NCI-H510A (cell line): ENCODE data around the gene CHID1.

Experiments used
- DNase-seq: peaks from one replicate; lab custom pipeline; 2025; lab: John Stamatoyannopoulos, UW

Gene CHID1

DNA sequence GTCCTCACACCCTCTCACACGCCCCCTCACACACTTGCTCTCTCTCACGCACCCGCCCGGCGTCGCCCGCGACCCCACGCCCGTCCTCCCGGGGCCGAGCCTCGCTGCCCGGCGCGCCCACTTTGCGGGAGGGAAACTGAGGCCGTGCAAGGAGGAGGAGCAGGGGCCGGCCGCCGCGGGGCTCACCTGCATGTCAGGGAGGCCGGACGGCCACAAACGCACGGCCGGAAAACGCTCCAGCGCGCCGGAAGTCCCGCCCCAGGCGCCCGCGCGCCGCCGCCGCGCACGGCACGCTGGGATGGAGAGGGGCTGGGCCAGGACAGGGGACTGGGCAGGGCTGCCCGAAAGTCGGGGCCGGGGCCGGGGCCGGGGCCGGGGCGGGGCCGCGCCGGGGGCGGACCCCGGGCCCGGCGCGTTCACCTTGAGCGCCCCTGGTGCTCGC, at the start of gene CHID1:
TSS of gene CHID1 (minus strand) at position 222 of the 442 bp plus-strand sequence. CDS start 5,994 bp downstream, outside the sequence.
- DNase-seq = peak; percentile 56

DNA sequence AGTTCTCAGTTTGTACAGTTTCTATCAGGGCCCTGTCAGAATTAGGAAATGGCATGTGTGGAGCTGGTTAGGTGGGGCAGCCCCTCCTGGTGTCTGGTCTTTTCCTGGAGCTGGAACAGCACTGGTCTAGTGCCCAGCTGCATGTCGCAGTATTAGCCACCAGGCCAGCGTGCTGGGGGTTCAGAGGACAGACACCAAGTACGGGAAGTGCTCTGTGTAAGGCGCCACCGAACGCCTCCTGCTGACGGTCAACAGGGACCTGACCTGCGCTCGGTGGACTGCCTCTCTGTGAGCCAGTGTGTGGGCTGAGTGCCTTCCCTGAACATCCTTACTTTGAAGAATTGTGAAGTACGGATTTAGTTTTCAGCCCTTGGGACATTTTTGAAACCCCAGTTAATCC, 49.0 kb upstream of the CHID1 start:
- DNase-seq = no peak

DNA sequence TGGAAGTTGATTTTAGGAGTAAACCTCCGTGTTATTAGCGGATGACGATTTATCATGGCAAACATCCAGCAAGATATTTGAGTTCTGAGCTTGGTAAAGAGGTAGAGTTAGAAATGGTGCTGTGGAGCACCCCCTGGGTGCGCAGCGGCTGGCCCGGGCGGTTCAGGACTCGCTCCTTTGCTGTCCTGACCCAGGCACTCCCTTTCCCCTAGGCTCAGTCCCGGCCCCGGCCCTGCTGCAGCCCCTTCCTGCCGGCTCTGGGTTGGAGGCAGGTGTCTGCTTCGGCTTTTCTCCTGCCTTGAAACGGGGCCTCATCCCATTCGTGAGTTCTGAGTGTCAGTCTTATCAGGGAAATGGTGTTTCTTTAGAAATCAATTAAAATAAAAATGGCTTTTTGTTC, 48.4 kb upstream of the CHID1 start:
- DNase-seq = no peak

DNA sequence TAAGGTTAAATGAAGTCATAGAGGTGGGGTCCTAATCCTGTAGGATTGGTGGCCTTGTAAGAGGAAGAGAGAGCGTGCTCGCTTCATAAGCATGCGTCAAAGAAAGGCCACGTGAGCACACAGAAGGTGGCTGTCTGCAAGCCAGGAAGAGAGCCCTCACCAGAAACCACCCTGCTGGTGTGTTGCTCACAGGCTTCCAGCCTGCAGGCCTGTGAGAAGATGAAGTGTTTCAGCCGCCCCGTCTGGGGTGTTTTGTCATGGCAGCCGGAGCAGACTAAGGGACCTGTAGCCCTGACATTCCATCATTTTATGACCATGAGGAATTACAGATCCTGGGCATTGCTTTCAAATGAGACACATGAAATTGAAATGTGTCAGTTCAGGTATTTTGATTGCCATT, 47.5 kb upstream of the CHID1 start:
- no peak for DNase-seq

DNA sequence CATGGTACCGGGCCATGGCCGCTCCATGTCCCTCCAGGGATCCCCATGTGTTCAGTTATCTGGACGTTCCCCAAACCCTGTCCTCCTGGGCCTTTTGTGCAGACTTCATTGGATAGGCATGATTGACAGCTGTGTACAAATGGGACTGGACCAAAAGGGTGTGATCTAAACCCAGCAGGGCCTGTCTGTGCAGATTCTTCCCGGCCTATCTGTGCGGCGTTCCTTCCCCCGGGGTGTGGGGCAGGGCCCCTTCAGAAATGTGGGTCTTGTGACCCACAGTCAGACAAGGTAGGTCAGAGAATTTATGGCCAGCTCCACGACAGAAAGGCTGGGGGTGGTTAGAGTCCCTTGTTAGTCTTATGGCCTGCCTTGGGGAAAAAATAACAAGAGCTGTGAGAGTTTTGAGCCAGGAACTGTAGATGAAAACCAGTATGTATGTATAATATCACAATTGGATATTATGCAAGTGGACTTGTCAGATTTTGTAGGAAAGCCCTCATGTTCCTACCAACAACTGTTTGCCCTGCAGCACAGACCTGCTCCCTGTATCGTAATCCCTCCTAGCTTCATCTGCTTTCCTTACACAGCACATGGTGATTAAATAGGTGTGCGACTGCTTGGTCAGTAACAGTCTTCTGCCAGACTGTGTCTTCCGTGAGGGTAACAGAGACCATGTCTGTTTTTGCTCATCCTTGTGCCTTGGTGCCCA, 46.8 kb upstream of the CHID1 start:
- DNase-seq = no peak

DNA sequence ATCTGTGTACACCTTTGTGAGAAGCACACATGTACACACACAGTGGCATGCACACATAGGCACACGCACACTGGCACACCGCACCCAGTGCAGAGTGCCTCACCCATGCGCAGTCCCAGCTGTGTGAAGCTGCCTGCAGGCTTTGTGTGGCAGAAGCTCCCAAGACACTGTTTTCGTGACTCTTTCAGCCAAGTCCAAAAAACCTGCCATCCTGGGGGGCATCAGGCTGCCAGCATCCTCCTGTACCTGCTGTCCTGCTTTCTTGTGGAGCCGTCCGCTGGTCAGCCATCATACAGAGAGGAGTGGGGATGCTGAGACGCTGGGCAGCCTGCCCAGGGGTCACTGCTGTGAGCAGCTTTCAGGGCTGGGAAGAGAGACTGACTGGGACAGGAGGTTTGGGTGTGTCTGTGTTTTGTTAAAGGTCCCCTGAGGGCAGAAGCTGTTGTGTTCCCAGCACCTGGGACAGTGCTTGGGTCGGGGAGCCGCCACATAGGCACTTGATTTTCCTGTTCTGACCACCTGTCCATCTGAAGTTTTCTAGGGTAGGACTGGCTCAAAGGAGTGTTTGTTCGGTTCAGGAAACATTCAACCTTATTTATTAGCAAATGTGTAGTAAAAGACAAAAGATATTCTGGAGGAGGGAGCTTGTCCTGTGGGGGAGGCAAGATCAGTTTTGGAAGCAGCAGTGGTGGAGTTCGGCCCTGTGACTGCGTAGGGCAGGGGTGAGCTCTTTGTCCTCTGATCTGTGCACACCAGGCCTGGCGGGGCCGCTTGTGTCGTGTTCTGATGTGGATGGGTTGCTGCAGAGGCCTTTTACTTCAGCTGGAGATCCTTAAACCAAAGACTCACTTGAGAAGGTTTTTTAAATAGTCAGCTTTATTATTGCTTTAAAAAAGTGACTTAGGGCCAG, 44.8 kb upstream of the CHID1 start:
- no peak for DNase-seq

DNA sequence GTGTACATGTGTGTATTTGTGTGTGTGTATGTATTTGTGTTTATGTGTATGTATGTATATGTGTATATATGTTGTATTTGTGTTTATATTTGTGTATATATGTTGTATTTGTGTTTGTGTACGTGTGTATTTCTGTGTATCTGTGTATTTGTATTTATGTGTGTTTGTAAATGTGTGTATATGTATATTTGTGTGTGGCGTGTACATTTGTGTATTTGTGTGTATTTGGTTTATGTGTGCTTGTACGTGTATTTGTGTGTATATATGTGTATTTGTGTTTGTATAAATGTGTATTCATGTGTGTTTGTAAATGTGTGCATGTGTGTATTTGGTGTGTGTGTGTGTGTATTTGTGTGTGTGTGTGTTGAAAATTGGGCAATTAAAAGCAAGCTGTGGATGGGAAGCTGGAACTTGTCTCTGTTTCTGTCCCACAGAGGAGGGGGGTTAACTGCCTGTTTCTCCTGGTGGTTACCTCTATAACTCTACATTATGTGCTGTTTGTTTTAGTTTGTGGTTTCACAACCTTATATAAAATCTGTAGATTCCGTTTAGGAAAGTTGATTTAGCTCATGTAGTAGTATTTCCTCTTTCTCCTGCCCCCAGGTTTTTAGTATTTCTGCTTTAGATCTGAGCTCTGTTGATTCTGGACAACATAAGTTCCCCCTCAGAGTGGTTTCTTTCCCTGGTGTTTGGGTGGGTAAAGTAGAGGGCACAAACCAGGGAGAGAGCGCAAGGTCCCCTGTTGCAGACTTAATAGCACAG, 44.0 kb upstream of the CHID1 start:
- no peak for DNase-seq

DNA sequence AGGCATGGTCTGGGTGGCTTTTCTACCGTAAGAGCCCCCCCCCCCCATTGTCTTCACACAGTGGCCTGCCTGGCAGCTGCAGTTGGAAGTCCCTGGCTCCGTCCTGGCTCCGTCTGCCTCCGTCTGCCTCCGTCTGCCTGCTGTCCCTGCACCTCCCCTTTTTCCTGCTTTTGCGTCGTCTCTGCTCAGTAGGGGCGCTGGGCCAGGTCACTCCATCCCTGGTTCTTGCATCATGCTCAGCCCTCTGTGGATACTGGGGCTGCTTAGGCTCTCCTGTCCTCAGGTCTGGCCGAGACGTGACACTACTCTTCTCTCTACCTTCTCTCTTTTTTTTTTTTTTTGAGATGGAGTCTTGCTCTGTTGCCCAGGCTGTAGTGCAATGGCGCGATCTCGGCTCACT, 42.9 kb upstream of the CHID1 start:
- no peak for DNase-seq

DNA sequence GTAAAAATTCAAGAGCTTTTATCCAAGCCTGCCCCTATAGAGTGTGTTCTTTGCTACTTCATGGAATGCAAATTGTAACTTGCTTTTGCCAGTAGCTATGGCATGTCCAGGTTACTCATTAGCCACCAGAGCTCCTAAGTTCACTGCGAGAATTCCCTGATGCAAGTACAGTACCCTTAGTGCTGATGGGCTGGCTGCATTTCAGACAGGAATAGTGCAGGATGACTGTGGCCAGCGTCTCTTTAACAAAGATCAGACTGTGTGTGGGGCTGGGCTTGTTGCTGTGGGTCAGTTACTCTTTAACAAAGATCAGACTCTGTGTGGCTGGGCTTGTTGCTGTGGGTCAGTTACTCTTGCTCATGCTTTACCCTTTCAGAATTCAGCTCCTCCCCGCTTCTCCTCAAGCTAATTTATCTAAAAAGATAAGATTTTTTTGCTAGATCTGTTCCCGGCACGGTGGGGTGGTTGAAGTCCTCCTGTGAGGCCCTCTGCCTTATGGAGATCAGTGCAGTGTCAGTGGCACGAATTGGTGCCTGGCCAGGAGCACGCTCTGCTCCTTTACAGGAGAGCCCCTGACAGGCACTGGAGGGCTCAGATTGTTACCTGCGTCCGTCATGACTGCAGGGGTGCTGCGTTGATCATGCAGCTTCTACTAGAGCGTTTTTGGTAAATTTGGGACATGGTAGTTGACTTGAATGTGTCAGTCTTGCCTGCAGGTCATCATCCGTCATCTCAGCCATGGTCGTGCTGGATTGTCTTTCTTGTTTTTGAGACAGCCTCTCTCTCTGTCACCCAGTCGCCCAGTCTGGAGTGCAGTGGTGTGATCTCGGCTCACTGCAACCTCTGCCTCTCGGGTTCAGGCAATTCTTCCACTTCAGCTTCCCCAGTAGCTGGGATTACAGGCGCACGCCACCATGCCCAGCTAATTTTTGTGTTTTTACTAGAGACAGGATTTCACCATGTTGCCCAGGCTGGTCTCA, 42.1 kb upstream of the CHID1 start:
- DNase-seq = no peak

DNA sequence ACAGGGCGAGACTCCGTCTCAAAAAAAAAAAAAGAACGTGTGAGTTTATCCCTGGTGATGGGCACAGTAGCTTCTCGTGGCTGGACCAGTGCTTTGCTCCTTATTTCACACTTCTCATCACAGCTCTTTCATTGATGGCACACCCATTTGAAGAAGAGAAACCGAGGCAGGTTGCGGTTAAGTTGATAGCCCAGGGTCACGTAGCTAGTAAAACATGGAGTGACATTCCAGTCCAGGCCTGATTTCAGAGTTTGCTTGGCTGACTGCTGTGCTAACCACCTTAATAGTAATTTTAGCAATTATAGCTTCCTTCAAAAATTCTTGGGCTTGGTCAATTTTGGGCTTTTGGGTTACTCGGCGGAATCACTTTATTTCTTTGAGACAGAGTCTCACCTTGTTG, 40.9 kb upstream of the CHID1 start:
- no peak for DNase-seq

DNA sequence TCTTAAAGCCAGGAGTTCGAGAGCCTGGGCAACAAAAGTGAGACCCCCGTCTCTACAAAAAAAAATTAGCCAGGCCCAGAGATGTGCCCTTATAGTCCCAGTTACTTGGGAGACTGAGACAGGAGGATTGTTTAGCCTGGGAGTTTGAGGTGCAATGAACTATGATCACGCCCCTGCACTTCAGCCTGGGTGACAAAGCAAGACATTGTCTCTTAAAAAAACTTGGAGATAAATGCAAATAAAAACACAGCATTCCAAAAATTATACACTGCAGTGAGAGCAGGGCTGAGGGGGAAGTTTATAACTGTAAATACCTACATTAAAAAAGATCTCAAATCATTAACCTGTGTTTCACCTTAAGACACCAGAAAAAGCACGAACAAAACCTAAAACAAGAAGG, 37.1 kb upstream of the CHID1 start:
- DNase-seq = no peak

DNA sequence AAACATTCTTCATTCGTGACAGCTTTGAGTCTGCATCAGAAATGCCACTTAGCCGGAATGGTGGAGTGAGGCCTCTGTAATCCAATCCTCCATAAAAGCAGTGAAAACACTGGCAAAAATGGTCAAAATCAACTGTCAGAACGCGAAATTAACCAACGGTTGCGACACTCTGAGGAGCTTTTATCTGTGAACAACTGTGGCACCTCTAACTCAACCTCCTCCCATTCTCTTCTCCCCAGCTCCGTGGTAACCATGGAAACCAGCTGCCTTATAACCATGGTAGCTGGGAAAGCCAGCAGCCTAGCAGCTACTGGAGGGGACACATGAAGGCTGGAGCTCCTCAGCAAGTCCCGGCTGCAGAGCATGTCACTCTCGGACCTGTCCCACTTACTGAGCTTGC, 35.4 kb upstream of the CHID1 start:
- no peak for DNase-seq

DNA sequence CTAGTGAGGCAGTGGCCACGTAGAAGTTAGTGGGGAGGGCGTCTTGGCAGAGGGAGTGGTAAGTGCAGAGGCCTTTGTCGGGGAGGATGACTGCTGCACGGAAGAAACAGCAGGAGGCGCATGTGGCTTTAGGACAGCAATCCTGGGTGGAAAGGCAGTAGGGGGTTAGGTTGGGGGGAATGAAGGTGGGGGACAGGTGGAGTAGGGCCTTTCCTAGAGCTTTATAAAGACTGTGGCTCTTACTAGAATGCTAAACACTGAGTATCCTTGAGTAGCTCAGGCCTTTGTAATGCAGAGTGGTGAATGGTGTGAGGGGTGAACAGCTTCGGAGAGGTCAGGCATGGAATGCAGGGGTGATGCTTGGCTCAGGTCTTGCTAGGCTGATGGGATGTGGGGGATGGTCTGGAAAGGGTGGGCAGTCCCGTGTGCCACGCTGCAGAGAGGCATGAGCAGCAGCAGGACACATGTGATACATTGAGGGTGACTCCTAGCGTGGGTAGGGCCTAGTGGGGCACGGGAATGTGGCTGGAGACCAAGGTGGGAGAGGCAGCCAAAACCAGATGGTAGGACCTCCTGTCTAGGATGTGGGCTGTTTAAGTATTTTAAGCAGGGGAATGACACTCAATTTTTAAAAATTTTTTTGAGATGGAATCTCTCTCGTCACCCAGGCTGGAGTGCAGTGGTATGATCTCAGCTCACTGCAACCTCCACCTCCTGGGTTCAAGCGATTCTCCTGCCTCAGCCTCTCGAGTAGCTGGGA, 34.3 kb upstream of the CHID1 start:
- no peak for DNase-seq

DNA sequence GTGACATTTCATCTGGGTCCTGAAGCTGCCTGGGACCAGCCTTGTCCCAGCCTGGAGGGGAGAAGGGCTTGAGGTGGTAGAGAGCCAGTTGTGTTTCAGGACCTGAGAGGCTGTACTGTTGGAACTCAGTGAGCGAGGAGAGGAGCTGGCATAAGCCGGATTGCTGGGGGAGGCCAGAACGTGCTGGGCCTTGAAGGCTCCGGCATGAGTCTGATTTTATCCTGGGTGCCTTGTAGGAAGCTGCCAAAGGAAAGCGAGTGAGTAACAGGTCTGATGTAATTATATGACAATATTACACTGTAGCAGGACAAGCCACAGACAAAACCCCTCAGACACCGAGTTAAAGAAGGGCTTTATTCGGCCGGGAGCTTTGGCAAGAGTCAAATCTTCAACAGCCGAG, 32.2 kb upstream of the CHID1 start:
- no peak for DNase-seq

DNA sequence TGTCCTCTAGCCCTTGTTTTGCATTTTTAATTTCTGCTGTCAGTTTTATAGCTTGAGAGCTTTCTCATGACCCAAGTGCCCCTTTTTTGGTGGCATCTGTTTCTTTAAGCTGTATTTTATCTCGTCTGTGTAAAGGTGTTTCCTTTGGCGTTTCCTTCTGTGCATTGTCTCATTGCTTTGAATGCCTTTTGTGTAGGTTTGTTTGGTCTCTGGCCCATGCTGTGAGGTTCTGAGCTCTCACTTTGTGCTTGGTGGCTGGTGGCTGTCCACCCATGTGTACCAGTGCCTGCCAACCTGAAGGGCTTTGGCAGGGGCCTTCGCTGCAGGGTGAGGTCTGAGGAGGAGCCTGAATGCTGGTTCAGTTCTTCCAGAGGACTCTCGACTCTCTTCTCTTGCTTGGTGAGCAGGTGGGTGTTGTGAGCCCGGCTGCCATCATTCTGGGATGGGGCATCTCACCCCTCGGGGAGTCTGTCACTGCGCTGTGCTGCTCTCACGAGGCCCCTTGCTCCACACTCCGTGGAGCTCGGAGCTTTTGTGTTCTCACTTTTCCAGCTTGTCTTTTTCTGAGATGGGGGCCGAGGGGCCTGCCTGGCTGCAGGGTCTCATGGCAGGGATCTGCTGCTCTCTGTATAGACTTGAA, 30.0 kb upstream of the CHID1 start:
- no peak for DNase-seq

DNA sequence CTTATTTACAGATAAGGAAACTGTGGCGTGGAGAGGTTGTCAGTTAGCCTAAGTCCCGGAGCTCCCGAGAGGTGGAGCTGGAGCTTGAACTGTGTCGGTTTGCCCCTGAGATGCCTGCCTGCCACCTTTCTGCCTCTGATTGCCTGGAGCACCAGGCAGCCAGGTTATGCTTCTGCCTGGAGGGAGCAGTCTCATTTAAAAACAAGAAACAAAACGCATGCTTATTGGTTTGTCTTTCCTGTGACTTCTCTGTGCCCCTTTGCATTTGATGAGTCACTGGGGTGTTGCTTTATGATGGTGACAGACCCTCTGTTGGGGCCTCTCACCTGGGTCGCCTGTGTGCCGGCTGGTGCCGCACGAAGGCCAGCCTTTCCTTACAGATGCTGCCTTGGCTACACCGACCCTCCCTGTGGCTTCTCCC, 27.2 kb upstream of the CHID1 start:
- no peak for DNase-seq

DNA sequence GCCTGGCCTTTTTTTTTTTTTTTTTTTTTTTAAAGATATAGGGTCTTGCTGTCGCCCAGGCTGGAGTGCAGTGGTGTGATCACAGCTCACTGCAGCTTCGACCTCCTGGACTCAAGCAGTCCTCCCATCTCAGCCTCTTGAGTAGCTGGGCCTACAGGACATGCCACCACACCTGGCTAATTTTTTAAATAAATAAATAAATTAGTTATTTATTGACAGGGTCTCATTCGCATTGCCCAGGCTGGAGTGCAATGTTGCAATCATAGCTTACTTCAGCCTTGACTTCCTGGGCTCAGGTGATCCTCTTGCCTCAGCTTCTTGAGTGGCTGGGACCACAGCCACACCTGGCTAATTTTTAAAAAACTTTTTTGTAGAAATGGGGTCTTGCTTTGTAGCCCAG, 25.6 kb upstream of the CHID1 start:
- DNase-seq = no peak

DNA sequence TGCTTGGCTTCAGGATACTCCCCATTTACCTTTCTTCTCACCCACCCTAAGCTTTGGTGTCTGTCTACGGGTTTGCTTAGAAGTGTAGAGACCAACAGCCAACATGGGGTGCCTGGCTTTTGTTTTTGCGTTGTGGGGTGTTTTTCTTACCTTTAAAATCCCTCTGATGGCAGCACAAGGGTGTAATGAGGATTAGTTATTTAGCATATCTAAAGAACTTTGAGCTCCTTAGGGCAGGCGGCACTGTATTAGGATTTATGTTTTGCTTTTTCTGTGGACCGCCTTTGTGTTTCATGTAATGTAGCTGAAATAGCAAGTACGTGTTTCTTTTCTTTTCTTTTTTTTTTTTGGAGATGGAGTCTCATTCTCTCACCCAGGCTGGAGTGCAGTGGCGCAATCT, 23.9 kb upstream of the CHID1 start:
- DNase-seq = no peak

DNA sequence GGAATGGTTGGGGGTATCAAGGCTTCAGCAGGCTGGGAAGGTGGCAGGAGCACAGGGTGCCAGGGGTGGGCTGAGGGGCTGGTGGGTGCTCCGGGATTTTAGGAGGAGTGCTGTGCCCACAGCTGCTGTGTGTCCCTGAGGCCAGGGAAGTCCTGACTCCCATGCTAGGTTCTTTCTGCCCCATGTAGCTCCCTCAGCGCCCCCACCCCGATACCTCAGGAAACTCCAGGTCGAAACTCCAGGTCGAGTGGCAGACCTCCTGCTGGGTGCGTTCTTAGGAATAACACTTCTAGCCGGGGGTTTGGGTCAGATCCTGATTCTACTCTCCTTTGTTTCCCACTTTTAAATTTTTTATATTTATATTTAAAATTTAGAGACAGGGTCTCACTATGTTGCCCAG, 23.3 kb upstream of the CHID1 start:
- DNase-seq = no peak
